GM21390 (cell line): ENCODE results near the gene ACVRL1.

Experiments
- ATAC-seq: cut with Tn5 transposase; IDR thresholded peaks from one replicate; pipeline ENCODE4 v1.9.1; 2021; ENCODE audit not compliant: unreplicated experiment

The ACVRL1 gene

DNA sequence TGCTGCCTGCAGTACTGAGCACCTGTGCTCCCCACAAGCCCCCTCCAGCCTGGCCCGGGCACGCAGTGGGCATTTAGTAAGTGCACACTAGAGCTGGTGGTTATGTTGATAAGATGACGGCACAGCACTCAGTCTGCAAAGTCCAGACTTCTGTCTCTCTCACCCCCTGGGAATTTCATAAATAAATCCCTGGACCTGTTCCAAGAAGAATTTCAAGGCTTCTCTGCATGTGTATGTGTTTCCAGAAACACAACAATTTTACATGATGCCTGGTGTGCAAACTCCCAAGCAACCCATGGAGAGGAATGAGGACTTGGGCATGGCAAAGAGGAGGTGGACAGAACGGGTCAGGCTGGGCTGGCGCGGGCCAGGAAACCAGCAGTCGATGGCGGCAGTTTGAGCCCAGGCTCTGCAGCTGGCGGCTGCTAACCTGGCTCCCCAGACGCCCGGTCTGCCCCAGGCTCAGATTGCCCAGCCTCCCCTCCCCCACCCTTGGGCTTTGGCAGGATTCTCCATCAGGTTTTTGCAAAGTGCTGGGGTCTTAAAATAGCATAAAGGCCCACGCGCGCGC is 33.8 kb downstream of the ACVRL1 start:
- ATAC-seq: no peak

DNA sequence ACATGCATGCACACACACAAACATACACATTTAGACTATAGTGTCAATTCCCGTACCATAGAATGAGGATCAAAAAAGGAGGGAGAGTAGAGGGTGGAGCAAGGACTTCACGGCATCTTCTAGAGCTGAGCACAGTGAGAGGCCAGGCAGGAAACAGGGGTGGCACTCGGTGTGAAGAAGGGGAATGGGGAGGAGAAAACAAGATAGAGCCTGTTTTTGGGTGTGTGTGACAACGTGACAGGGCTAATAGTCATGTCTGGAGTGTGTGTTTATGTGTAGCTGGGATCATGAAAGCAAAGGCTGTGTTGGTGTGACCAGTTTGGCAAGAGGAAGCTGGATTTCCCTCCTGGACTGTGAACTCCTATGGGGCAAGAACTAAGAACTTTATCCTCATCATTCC is 34.3 kb downstream of the ACVRL1 start:
- no peak for ATAC-seq

DNA sequence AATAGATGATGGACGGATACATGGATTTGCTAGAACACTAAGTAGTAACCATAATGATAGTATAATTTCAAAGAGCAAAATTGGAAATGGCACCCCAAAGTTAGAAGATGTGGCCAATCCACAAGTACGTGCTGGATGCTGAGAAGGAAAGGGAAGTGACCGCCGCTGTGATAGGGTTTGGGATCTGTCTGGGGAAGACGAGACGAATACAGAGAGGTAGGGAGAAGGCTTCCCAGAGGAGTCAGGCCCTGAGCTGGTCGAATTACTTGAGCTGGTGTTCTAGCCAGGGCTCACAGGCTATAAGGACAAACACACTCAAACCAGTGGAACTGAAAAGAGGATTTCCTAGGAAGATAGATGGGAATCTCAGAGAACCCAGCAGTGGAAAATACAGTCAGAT is 34.8 kb downstream of the ACVRL1 start:
- no peak for ATAC-seq

DNA sequence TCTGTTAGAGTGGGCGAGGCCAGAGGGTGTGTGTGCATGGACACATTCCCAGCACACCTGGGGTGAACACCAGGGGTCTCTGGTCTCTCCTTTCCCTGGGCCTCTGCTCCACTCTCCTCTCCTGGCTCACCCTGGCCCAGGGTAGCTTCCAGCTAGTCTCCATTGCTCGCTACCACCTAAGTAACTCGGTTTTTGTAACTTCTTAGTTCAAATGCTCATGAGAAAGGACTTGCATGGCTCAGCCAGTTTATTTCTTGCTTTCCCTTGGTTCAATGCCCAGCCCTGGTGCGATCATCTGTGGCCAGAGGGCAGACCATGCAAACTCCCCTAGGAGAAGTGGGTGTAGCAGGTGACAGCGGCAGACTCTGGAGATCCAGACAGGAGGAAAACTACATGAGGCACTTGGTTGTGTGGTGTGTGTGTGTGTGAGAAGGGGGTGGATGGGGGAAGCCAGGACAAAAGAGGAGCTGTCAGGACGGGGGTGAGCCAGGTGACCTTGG is 35.2 kb downstream of the ACVRL1 start:
- ATAC-seq: no peak

DNA sequence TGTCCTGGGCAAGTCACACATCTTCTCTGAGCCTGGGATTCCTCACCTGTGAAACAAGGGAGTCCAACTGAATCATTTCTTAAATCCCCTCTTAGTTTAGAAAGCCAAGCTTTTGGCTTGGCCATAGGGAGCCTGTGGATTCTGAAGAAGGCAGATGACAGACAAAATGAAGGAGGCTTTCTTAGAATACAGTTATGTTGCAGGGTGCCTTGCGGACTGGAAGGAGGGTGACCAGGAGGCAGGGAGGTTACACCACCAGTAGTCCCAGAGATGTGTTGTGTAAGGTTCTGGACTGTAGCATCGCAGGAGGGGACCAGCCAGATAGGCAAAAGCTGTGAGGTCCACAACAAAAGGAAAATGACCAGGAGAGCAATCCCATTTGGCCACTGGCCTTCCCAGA is 36.0 kb downstream of the ACVRL1 start:
- ATAC-seq: no peak

DNA sequence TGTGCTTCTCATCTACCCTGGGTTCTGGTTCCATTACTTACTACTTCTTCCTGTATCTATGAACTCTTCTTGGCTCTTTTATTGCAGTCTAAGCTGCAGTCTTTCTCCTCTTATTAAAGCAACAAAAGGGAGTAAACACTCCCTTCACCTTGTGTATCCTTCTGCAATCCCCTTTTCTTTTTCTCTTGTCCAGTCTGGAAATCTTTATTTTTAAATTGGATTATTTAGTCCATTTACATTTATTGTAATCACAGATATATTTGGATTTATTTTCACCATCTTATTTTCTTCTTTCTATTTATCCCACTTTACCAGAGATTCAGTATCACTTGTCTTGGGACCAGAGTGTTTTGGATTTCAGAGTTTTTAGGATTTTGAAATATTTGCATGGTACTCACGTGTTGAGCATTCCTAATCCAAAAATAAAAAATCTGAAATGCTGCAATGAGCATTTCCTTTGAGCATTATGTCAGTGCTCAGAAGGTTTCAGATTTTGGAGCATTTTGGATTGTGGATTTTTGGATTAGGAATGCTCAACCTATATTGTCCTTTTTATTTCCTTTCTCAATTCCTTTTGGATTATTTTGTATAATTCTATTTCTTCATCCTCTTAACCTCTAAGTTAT is 37.4 kb downstream of the ACVRL1 start:
- ATAC-seq: no peak

DNA sequence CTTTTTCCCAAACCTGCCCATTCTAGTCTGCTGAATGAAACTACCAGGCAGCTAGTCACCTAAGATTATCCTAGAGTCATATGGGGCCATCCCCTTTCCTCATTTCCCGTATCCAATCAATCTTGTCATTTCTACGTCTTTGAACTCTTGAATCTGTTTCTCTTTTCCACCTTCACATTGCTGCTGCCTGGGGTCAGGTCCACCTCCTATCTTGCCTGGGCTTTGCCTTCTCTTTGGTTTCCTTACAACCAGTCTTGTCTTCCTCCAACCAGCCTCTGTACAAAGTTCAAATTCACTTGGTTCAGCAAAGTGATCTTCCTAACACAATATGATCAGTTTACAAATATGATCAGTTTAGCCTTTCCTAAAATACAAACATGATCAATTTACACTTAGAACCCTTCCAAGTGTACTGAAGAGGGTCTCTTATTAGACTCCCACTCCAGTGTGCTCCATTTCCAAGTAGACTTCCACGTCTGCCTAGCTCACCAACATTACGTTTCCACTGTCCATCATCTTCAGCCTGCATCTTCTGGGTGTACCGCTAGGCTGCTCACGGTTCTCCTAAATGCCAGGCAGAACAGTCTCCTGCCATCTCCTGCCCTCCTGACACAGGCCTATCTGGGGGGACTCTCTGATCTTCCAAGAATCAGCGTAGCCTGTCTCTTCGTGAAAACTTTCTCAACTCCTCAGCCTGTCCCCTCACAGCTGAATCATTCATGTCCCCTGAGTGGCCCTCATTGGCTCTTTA is 40.1 kb downstream of the ACVRL1 start:
- ATAC-seq: no peak

DNA sequence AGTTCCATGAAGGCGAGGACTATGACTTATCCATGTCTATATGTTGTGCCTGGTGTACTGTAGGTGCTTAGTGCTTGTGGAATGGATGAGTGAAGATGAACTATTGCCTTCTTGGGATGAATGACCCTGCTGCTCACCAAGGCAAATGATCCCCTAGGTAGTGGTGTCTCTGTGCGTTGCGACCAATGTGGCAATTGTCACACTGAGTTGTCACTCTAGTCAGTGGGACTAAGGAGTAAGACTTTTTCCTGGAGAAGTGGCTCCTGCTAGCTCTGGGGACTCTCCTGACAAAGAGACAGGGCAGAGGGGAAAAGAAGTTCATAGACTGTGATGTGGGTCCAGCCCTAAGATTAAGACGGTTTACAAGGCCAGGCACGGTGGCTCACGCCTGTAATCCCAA is 40.8 kb downstream of the ACVRL1 start:
- ATAC-seq: no peak

DNA sequence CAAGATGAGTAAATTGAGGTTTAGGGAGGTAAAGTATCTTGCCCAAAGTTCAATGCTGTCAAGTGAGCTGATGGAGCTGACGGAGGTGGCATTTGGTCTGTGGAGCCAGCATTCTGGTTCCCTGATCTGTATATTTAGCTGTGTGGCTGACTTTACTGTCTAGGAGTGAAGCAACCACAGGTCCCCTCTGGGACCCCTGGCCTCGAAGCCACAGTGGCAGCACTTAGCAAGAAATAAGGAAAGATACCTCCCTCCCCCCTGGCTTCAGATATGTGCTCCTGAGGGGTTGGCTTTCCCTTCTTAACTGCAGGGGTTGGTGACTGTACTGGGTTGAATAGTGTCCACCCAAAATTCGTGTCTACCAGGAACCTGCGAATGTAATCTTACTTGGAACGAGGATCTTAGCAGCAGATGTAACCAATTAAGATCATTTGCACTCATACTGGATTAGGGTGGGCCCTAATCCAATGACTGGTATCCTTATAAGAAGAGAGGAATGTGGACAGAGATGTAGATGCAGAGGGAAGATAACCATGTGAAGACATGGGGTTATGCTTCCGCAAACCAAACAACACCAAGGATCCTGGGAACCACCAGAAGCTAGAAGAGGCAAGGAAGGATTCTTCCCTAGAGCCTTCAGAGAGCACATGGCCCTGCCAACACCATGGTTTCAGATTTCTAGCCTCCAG is 42.2 kb downstream of the ACVRL1 start:
- no peak for ATAC-seq

DNA sequence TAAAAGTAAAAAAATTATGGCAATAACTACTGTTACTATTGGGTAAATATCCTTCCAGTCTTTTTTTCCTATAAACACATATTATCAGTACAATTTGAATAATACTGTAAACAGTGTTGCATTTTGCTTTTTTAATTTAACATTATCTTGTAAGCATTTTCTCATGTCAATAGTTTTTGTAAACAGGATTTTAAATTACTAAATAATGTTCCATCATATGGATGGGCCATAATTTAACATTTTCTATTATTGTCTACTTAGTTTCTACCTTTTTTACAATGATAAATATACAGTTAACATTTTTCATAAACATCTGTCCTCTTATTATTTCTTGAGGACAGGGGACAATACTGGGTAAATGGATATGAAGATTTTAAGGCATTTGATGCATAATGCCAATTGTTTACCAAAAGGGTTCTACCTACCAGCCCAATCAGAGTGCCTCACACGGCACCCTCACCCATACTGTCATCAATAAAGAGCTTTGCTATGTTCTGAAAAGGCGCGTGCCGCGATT is 43.4 kb downstream of the ACVRL1 start:
- no peak for ATAC-seq

DNA sequence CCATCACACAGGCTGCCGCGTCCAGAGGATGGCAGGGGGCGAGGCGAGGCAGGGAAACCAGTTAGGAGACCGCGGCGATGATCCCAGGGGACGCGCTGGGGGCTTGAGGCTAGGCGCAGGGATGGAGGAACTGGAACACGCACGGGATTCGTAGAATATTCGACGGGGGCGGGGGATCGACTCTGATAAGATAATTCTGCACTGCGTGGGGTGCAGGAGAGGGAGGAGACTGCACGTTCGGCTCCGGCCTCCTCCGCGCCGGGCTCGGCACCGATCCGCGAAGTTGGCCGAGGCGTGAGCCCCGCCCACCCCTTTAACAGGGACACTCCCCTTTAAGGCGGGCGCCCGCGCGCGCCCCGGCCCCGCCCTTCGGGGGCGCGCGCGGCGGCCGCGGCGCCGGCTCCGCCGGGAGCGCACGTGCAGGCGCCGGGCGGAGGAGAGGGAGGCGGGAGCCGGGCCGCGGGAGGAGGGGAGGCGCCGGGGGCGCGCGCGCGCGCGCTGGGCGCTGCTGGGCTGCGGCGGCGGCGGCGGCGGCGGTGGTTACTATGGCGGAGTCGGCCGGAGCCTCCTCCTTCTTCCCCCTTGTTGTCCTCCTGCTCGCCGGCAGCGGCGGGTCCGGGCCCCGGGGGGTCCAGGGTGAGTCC is 44.0 kb downstream of the ACVRL1 start, which contains the start of gene ACVR1B:
ACVR1B (plus strand) TSS at position 501 of the 644 bp plus-strand sequence; CDS start at position 546, 45 bp downstream.
- peak; percentile 88 for ATAC-seq

DNA sequence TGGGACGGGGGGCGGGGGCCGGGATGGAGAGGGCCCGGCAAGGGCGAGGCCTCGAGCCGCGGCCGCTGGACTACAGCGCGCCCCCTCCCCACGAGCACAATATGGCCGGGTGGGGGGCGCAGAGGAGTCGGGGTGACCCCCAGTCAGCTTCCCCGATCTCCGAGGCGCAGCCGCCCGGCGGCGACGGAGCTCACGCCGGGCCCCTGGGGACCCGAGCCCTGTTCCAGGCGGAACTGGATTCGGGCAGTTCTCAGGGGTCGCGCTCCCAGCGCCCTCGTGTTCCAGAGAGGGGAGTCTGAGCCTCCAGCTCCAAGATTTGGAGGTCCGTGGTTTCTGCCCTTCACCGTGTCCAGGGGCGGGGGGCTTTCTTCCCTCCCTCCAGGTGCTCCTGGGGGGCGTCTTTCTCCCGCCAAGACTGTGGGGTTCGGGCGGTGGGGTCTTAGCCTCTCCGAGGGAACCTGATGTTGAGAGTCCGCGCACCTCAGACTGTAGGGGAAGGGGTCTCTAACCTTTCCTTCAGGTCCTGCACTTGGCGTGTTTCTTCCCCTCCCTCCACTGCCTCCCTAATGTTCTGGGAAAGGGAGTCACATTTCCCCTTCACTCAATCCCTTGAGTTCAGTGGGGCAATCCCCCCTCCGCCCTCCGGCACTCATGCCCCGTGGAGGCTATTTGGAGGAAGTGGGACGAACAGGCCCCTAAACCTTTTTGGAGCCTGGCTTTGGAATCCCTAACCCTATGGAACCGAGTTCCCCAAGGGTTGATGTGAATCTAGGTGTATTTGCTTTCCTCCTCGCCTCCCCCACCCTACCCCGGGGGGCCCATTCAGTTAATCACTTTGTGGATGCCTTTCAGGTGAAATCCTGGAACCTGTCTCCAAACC is 44.8 kb downstream of the ACVRL1 start:
- ATAC-seq: no peak

DNA sequence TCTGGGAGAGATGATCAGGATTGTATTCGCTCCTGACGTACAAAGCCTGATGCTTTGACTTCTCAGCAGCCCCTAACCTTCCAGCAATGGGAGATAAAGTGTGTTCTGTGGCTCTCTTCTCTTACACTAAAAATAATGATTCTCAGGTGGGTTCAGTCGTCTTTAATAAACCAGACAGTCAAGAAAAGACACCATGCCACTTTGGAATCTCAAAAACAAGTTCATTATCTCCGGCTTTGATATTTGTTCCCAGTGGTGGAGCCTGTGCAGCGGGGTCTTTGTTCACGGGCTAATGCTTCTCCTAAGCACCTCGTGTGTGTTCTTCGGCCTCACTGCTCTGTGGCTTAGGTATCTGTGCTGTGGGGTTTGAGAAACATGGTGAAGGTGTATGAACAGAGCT is 45.8 kb downstream of the ACVRL1 start:
- no peak for ATAC-seq

DNA sequence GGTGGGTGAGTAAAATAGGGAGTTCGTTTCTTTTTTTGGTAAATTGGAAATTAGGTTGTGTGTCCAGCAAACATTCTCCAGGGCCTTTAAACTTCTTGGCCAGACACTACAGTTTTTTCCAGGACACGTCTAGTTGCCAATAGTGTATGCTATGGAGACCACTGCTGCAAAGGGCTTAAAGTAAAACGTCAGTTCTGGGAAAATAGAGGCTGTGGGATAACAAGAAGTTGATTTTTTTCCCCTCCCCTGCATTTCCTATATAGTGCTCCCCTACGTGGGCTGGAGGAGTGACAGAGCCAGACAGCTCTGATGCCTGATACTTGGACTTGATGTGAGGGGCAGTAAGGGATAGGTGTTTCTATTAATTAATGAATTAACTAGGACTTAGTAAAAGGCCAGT is 46.6 kb downstream of the ACVRL1 start:
- ATAC-seq: no peak

DNA sequence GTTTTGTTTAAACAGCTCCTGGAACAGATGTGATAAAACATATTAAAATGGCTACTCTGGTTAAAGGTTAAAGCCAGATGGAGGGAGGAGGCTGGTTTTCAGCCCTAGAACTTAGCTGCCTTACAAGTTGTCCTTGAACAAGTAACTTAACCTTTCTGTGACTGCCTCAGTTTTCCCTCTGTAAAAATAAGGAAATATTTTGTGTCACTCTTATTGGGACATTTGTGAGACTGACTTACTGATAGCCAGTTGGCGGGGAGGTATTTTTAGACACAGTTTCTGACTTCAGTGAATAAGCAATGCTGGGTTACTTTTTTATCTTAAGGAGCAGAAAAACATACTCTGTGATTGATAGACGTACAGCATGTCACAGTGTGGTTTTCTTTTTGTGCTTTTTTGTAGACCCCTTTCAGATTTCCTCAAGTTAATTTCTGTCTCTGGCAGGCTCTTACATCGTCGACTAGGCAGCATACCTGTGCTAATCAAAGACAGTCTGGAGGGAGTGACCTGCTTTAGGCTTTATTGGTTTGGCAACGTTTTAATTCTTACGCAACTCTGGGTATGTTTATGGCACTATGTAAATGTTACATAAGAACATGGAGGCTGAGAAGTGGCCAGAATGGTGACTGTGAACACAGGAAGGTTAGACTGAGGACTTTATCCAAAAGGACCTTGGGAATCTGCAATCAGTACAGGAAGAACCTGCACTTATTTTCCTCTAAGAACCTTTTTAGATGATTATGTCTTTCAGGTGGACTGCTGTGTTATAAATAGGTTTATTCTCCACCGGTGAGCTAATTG is 47.5 kb downstream of the ACVRL1 start:
- no peak for ATAC-seq

DNA sequence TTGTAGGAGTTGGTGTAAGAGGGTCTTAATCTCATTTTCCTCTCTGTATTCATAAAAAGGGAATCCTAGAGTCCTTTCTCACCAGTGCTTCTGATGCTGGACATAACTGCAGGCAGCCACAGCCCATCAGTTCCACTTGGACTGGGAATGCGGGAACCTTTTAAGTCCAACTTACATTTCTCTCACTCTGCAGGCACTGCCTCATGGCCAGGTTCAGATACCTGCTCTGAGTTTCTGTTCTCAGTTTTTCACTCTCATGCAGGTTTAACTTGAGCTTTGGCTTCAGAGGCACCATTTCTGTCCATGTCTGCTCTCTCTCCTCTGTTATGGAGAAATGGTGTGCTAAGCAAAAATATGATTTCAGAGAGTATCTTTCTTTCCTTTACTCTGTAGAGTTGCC is 48.4 kb downstream of the ACVRL1 start:
- ATAC-seq: no peak

DNA sequence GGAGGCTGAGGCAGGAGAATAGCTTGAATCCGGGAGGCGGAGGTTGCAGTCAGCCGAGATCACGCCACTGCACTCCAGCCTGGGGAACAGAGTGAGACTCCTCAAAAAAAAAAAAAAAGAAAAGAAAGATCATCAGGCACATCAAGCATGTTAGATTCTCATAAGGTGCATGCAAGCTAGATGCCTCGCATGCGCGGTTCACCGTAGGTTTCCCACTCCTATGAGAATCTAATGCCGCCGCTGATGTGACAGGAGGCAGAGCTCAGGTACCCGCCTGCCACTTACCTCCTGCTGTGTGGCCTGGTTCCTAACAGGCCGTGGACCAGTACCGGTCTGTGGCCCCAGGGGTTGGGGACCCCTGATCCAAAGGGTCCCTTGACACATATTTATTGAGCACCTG is 51.2 kb downstream of the ACVRL1 start:
- ATAC-seq: no peak

DNA sequence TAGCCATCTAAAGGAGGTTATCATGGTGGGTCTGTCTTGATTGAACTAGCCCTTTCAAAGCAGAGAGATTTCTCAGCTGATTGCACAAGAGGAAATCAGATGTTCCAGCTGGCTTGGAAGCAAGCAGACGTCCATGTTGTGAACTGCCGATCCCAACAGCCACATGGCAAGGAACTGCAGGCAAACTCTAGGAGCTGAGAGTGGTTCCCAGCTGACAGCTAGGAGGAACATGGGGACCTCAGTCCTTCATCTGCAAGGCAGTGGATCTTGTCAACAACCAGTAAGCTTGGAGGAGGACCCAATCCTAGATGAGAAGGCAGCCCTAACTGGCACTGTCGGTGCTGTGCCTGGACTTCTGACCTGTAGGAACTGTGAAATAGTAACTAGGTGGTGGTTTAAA is 51.9 kb downstream of the ACVRL1 start:
- ATAC-seq: no peak

DNA sequence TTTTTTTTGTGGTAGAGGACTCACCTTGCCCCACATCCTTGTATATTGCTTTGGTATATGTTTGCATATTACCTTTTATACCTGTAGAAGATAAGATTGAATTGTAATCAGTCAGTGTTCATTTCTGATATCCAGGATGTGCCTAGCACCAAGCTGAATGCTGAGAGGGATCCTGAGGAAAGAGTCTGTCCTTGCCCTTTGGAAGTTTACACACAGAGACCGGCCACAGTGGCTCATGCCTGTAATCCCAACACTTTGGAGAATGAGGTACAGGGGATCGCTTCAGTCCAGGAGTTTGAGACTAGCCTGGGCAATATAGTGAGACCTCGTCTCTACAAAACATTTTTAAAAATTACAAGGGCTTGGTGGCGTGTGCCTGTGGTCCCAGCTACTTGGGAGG is 52.6 kb downstream of the ACVRL1 start:
- no peak for ATAC-seq
